Glomerular visceral epithelial cell (primary cell): ENCODE data around the gene KLK14.

Experiments used
- DNase-seq: peaks from one replicate; pipeline ENCODE4 v3.0.0-alpha.2; 2016; ENCODE audit errors: extremely low spot score

KLK14 gene, protein sequence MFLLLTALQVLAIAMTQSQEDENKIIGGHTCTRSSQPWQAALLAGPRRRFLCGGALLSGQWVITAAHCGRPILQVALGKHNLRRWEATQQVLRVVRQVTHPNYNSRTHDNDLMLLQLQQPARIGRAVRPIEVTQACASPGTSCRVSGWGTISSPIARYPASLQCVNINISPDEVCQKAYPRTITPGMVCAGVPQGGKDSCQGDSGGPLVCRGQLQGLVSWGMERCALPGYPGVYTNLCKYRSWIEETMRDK

GRCh38 chr19:51082611-51083010 is at the start of gene KLK14:
TSS of gene KLK14 (minus strand) at chr19:51082887. CDS start at chr19:51082614, 273 bp downstream.
- no peak for DNase-seq

GRCh38 chr19:51131780-51132680 is 49.3 kb upstream of the KLK14 start:
- no peak for DNase-seq

GRCh38 chr19:51129716-51130115 is 47.0 kb upstream of the KLK14 start:
- no peak for DNase-seq

- no peak for DNase-seq
Measured at GRCh38 chr19:51128227-51128626, 45.5 kb upstream of the KLK14 start.

DNA sequence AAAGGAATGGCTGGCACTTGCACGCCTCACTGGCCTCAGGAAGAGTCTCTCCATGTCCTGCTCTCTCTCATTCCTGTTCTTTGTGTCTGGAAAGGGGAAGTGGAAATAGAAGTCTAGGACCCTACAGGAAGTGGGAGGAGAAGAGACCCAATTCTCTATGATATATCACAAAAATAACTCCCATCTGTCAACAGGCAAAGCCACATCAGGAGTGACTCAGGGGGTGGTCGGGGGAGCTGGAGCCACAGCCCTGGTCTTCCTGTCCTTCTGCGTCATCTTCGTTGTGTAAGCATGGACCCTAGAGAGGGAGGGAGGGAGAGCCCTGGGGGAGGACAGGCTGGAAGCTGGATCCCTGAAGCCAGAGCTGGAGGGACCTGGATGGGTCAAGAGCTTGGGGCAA is 45.1 kb upstream of the KLK14 start:
- no peak for DNase-seq

GRCh38 chr19:51127032-51127431 is 44.3 kb upstream of the KLK14 start:
- no peak for DNase-seq

GRCh38 chr19:51125421-51126075 is 42.9 kb upstream of the KLK14 start:
- DNase-seq, result no peak

- DNase-seq, result no peak
Measured at GRCh38 chr19:51124729-51125128, 42.0 kb upstream of the KLK14 start, which contains the start of gene SIGLEC9. TSS of gene SIGLEC9 (plus strand) at chr19:51124906. CDS start at chr19:51124975, 69 bp downstream.

GRCh38 chr19:51124216-51124615 is 41.5 kb upstream of the KLK14 start:
- no peak for DNase-seq

DNA sequence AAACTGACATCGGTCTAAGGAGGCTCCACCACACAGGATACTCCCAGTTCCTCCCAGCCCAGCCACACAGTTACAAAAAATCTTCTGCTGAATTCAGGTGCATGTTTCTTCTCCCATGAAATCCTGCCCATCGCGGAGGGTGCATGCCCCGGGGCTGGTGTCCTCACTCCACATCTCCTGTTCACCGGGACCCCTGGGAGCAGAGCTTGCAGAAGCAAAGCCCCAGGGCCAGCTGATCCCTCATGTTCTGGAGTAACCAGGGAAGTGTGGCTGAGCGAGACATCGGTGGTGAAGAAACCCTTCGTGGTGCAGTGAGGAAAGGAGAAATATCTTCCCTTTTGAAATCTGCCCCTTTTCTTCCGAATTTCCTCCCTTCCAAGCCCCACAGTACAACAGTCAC is 41.1 kb upstream of the KLK14 start:
- DNase-seq, result no peak

- DNase-seq, result no peak
Measured at GRCh38 chr19:51123381-51123800, 40.7 kb upstream of the KLK14 start.

GRCh38 chr19:51122112-51122981 is 39.7 kb upstream of the KLK14 start:
- DNase-seq, result no peak

DNA sequence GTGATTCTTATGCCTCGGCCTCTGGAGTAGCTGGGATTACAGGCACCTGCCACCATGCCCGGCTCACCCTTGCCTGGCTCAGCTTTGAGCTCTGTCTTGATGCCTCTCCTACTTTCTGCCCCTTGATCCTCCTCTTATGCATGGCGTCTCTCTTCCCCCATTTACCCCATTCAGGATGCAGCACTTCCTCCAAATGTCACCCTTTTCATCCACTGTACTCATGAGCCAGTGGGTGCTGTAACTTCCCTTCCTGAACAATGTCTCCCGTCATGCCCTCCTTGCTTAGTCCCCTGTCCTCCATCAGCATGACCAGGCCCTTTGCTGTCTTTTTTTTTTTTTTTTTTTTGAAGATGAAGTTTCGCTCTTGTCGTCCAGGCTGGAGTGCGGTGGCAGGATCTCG is 38.6 kb upstream of the KLK14 start:
- DNase-seq, result no peak

DNA sequence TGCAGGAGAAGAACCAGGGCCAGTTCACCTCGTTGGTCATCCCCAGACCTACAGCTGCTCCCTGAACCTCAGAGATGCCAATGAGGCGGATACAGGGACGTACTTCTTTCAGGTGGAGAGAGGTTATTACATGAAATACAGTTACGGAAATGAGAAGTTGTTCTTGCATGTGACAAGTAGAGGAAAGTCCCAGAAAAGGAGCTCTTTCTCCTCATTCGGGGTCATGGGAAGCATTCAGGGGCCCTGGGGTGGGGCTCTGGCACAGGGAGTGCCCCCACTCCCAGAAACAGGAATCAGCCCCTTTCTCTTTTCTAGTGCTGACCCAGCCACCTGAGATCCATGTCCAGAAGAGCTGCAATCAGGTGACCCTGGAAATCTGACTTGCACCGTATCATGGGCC is 37.5 kb upstream of the KLK14 start:
- no peak for DNase-seq

- DNase-seq, result no peak
Measured at GRCh38 chr19:51119611-51120010, 36.9 kb upstream of the KLK14 start.

DNA sequence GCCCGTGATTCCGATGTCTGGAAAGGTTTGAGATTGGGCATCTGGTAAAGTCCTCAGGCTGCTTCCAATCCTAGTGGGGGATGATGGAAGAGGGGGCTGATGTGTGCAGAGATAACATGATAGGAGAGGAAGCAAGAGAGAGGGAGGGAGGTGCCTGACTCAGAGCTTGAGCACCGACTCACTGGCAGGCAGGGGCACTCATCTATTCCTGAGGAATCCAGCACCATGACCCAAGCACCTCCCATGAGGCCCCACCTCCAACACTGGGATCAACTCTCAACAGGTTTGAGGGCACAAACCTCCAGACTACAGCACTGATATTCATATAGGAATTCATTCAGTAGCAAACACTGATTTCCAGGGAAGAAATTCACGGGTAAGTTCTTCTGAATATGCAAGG is 36.4 kb upstream of the KLK14 start:
- DNase-seq, result no peak

DNA sequence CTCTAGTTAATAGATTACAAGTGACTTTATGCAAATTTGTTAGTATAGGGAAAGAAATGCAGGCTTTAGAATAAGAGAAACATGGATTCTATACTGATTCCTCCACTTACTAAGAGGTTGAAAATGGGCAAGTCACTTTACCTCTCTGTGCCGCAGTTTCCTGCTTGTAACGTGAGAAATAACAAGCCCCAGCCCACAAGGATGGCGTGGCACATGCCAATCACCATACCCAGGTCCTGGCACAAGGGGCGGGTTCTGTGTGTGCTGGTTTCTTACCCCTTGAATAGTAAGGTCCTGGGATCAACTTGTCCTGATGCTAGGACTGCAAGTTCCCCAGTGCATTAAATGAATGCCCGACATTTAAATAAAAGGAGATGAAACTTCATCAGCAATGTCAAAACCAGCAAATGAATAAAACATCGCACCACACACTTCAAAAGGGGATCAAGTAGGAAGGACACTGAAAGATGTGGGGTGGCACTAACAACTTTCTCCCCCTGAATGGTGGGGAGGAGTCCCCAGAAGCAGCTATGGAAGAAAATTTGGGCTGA is 34.1 kb upstream of the KLK14 start:
- DNase-seq, result no peak

DNA sequence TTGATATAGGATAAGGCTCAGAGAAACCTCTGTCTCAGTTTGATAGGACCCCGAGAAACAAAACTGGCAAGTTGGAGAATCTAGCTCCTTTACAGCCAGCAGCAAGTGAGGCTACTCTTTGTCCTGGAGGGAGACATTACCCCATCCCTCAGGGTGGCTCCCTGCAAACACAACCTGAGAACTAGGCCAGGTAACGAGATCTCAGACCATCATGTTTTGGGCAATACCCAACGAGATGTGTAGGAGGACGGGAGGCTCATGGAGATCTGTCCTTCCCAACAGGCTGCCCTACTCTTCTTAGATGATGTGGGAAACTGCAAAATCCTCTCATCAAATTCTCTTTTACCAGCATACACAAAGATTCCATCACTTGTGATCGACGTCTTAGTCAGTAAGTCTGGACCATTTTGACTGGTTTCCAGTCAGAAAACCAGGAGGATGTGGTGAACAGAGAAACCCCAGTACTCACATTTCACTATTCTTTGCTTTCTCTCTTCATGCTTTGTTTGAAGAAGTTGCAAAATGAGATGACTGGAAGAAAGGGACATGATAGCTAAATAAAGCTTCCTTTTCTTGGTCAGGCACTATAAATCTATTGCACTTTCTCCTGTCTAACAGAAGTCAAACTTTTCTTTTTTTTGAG is 31.5 kb upstream of the KLK14 start:
- DNase-seq, result no peak

- DNase-seq, result no peak
Measured at GRCh38 chr19:51111606-51112005, 28.9 kb upstream of the KLK14 start.

DNA sequence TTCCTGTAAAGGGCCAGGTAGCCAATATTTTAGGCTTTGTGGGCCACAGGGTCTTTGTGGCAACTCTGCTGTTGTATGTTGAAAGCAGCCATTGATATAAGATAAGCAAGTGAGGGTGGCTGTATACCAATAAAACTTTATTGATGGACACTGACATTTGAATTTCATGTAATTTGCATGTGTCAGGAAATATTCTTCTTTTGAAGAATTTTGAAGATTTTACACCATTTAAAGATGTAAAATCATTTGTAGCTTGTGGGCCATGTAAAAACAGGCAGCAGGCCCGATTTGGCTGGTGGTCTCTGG is 27.9 kb upstream of the KLK14 start:
- DNase-seq, result no peak

DNA sequence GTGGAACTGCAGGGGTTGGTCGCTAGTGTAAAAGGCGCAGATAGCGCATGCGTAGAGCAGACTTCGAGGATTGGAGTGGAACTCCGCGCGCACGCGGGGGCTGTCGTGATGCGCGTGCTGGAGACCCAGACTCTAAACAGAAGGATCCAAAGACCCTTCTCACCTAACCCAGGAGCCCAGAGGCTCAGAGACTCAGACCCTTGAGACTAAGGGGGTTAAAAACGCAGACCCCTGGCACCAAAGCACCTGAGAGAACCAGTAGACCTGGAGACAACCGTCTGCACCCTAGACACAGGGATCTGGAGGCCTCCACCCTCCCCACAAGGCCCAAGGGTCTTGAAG is 26.1 kb upstream of the KLK14 start:
- no peak for DNase-seq
